Adrenal gland (tissue), 12 donors: ENCODE results near the gene PPP3CA. TPM values are rescaled to one million over a fixed set of nuclear protein-coding genes. Genes with fewer than 3 reads are reported as not detected.

Source experiments
- DNase-seq, 7 donors: peaks; one replicate each; pipeline ENCODE4 v3.0.0-alpha.2; 2019 to 2020
- H3K27ac ChIP-seq, 5 donors: fragments of 200-600 bp; sonication (generic) in 4 of 5; 1 replicate in 3 of 5; 2 replicates in 2 of 5; pipeline versions ENCODE4 v1.5.1 to v1.8.0; 2016 to 2020; ENCODE audit warnings: mild to moderate bottlenecking in 1 of 5
- H3K27me3 ChIP-seq: fragments of 200-600 bp; 2 replicates; pipeline ENCODE4 v1.8.0; 2021
- H3K36me3 ChIP-seq, 2 donors: fragments of 200-600 bp; replicated peaks in 1 of 2; 1 replicate in 1 of 2; 2 replicates in 1 of 2; pipeline versions ENCODE4 v1.5.1 to v1.8.0; 2018 to 2022
- H3K4me1 ChIP-seq, 2 donors: fragments of 200-600 bp; replicated peaks in 1 of 2; 1 replicate in 1 of 2; 2 replicates in 1 of 2; pipeline versions ENCODE4 v1.5.1 to v1.8.0; 2018 to 2021
- H3K4me3 ChIP-seq, 4 donors: fragments of 200-600 bp; sonication (generic) in 3 of 4; one replicate each; pipeline ENCODE4 v1.5.1; 2016 to 2018
- H3K9me3 ChIP-seq, 3 donors: fragments of 200-600 bp; sonication (generic) in 1 of 3; replicated peaks in 1 of 3; 1 replicate in 2 of 3; 2 replicates in 1 of 3; pipeline versions ENCODE4 v1.5.1 to v1.8.0; 2016 to 2021
- POLR2A ChIP-seq, 2 donors: fragments of 450-650 bp; IDR thresholded peaks; one replicate each; pipeline ENCODE4 v1.6.1; 2017; ENCODE audit warnings: antibody characterized with exemption in 2 of 2, mild to moderate bottlenecking in 2 of 2, moderate library complexity in 1 of 2
- WGBS, 4 donors: extraction: QIAGEN DNeasy Blood & Tissue Kit in 2 of 4; methylation state at CpG; one replicate each; pipeline versions ENCODE4 v1.1.5 to v1.1.7; 2013 to 2017; 5-methylcytosine and 5-hydroxymethylcytosine counted together
- intact Hi-C, 2 donors: fragments of 100-400 bp; cut with DNase I; formaldehyde crosslinking; loops; one replicate each; pipeline versions ENCODE4 v1.14.1 to v1.15.0; 2022 to 2023
- polyA plus RNA-seq, 3 donors: library from polyadenylated mRNA; stranded (reverse); fragments of 200-250 nt in 2 of 3; fragments of 350-450 nt in 1 of 3; fragmentation: Illumina TruSeq in 1 of 3; extraction: RNeasy Lipid Tissue Mini Kit (QIAGEN cat#74804) in 1 of 3; gene quantifications; one replicate each; pipeline ENCODE4 v1.2.3, GENCODE V29; 2013 to 2014
- total RNA-seq, 9 donors: library from RNA; depleted of rRNA in 4 of 9; stranded (reverse); fragments of >200 nt in 4 of 9; fragments of 120-200 nt in 1 of 9; fragmentation: NEBNext Ultra II Directional in 1 of 9; extraction: Animal tissue kit (Norgen Biotek cat#: 25700) in 1 of 9; gene quantifications; one replicate each; pipeline versions ENCODE4 v1.1.0 to v1.2.4, GENCODE V29; 2013 to 2023
- TF ChIP-seq, protein P1 (sequence below), 6 experiments: fragments of 450-650 bp in 4 of 6; fragments of 200-600 bp in 2 of 6; sonication (generic) in 1 of 6; IDR thresholded peaks; 1 replicate in 5 of 6; 2 replicates in 1 of 6; pipeline versions ENCODE4 v1.5.1 to v1.8.0; 2016 to 2021; ENCODE audit warnings: antibody characterized with exemption in 6 of 6, mild to moderate bottlenecking in 2 of 6, moderate library complexity in 1 of 6
- donor health status: healthy with polysubstance abuse.
- donor health status: Bipolar disorder and iron deficiency.
- donor health status: DM: yes; HTN: yes; CAD: no.
- donor health status: DM: no; HTN: no; CAD: no.
- donor health status: DM: no; HTN: no; CAD: no.
- donor health status: DM: yes; HTN: yes; CAD: no.

Gene PPP3CA
- total and polyA plus RNA-seq, 12 donors, result 13.8 to 138 (median 43.8) TPM

GRCh38 chr4:101230801-101231426 is 116.4 kb downstream of the PPP3CA start:
- Histone ChIP-seq H3K27me3 (no peaks in the 10 kb centered on the region), H3K36me3 (no peaks in the 10 kb centered on the region), H3K4me1 (peaks cover 0 to 20% of the 10 kb centered on the region in 2 donors), H3K4me3 (no peak overlapping the region), H3K27ac (no peak overlapping the region), H3K9me3 (peaks cover 0 to 6% (median 0%) of the 10 kb centered on the region in 3 donors)
- DNase-seq, result no peak
- 75 to 83% (median 76%) methylated on average over 3 of the region's 3 CpGs for WGBS, 4 donors
- TF ChIP-seq POLR2A (IDR thresholded peaks at IDR 0.05), result no peak
- TF ChIP-seq, protein P1, sequence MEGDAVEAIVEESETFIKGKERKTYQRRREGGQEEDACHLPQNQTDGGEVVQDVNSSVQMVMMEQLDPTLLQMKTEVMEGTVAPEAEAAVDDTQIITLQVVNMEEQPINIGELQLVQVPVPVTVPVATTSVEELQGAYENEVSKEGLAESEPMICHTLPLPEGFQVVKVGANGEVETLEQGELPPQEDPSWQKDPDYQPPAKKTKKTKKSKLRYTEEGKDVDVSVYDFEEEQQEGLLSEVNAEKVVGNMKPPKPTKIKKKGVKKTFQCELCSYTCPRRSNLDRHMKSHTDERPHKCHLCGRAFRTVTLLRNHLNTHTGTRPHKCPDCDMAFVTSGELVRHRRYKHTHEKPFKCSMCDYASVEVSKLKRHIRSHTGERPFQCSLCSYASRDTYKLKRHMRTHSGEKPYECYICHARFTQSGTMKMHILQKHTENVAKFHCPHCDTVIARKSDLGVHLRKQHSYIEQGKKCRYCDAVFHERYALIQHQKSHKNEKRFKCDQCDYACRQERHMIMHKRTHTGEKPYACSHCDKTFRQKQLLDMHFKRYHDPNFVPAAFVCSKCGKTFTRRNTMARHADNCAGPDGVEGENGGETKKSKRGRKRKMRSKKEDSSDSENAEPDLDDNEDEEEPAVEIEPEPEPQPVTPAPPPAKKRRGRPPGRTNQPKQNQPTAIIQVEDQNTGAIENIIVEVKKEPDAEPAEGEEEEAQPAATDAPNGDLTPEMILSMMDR (IDR thresholded peaks at IDR 0.05), result no peak
- intact Hi-C loops, result no loop called here

GRCh38 chr4:101229116-101229515 is 118.2 kb downstream of the PPP3CA start:
- Histone ChIP-seq H3K27me3 (no peaks in the 10 kb centered on the region), H3K36me3 (no peaks in the 10 kb centered on the region), H3K27ac (no peak overlapping the region), H3K4me3 (no peak overlapping the region), H3K4me1 (peaks cover 0 to 25% of the 10 kb centered on the region in 2 donors), H3K9me3 (peaks cover 0 to 6% (median 0%) of the 10 kb centered on the region in 3 donors)
- intact Hi-C loops, result no loop called here
- DNase-seq, result no peak
- TF ChIP-seq, protein P1 (IDR thresholded peaks at IDR 0.05), result no peak
- no peak for TF ChIP-seq POLR2A (IDR thresholded peaks at IDR 0.05)
- 70 to 93% (median 92%) methylated on average over 2 of the region's 2 CpGs for whole genome bisulfite sequencing, 4 donors

- no peak for DNase-seq
- Histone ChIP-seq H3K9me3 (no peaks in the 10 kb centered on the region), H3K36me3 (no peaks in the 10 kb centered on the region), H3K27ac (no peak overlapping the region), H3K4me3 (no peak overlapping the region), H3K27me3 (no peaks in the 10 kb centered on the region), H3K4me1 (peaks cover 0 to 33% of the 10 kb centered on the region in 2 donors)
- intact Hi-C loops, result no loop called here
- TF ChIP-seq, protein P1 (IDR thresholded peaks at IDR 0.05), result no peak
- no peak for TF ChIP-seq POLR2A (IDR thresholded peaks at IDR 0.05)
These were observed 119.6 kb downstream of the PPP3CA start for GRCh38 chr4:101227715-101228114.

- 68 to 84% (median 77%) methylated on average over 4 of the region's 4 CpGs for WGBS, 4 donors
- no peak overlapping the region for H3K27ac ChIP-seq
- no peaks in the 10 kb centered on the region for H3K9me3 ChIP-seq
- no peak for DNase-seq
- TF ChIP-seq, protein P1 (IDR thresholded peaks at IDR 0.05), result no peak
- TF ChIP-seq POLR2A (IDR thresholded peaks at IDR 0.05), result no peak
- no peaks in the 10 kb centered on the region for H3K27me3 ChIP-seq
- intact Hi-C loops, result no loop called here
- H3K4me3 ChIP-seq, result no peak overlapping the region
- peaks cover 0 to 34% of the 10 kb centered on the region in 2 donors for H3K4me1 ChIP-seq
- no peaks in the 10 kb centered on the region for H3K36me3 ChIP-seq
These were observed 122.7 kb downstream of the PPP3CA start for GRCh38 chr4:101224358-101225218.
